GM19239 (cell line): Measurements from ENCODE around the gene NFYC.
A peak's percentile ranks its signal among the peaks of the same experiment; 100 is the strongest.

Experiments used
- DNase-seq: peaks from one replicate; pipeline ENCODE4 v3.0.0; 2011; ENCODE audit warnings: low spot score; ENCODE audit not compliant: insufficient read length
- FAIRE-seq: peaks from 2 replicates; lab custom pipeline; 2011; peaks lifted over from hg19 to GRCh38; lab: Jason Lieb, UNC

NFYC gene

GRCh38 chr1:40808909-40809308 is 117.4 kb downstream of the NFYC start:
- FAIRE-seq (no peak), DNase-seq (no peak)

- no peak for DNase-seq
- no peak for FAIRE-seq
These were observed 119.4 kb downstream of the NFYC start for GRCh38 chr1:40810927-40811326.

- no peak for DNase-seq
- FAIRE-seq: no peak
These were observed 123.9 kb downstream of the NFYC start for GRCh38 chr1:40815420-40815819.

GRCh38 chr1:40817791-40818263 is 126.3 kb downstream of the NFYC start:
- no peak for DNase-seq
- no peak for FAIRE-seq

- peak; percentile 91 for FAIRE-seq
These were observed 126.9 kb downstream of the NFYC start for GRCh38 chr1:40818264-40818961.

GRCh38 chr1:40819101-40819500 is 127.6 kb downstream of the NFYC start:
- FAIRE-seq (no peak), DNase-seq (no peak)

More at GRCh38 chr1:40818264-40818961, 126.9 kb downstream of the NFYC start:
- DNase-seq: peak; percentile 74

GRCh38 chr1:40820251-40820797 is 128.8 kb downstream of the NFYC start:
- DNase-seq (no peak), FAIRE-seq (no peak)
